ENCODE measurements around the gene SLC7A5. TPM values are rescaled to one million over a fixed set of nuclear protein-coding genes. Genes with fewer than 3 reads are reported as not detected.

The SLC7A5 gene
- total and polyA plus RNA-seq, 2 of the 4 experiments (the other 2 are of a cell fraction) = 11.3 to 101 TPM

DNA sequence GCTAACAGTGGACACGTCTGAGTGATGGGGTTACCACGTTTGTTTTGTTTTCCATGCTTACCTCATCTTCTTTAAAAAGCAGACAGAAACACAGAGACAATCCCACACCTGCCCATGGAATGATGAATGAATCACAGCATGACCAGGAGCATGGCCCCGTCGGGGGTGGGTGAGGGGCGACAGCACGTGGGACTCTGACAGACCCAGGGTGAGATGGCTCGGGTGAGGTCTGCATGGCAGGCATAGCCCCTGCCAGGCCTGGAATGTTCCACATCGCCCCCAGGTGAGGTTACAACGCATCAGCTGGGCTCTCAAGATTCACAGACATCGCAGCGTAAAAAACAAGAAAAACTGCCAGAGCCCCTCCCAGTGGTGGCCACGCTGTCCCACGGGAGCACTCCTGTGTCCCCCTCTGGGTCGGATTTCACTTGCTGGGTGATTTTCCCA, 18.1 kb downstream of the SLC7A5 start:
- Histone ChIP-seq H3K4me1 (ENCODE audit: control insufficient read depth, insufficient read depth, low read length) (peaks cover 18% of the 10 kb centered on the region), H4K8ac (ENCODE audit: low read depth in 2 of 2, low read length in 2 of 2) (no peak overlapping the region), H3K4ac (ENCODE audit: low read depth, low read length) (peak overlapping the region; percentile 50), H2AK5ac (ENCODE audit: low read depth, low read length) (peak overlapping the region; percentile 100; the same call in 1 of the 2 replicates), H4K5ac (ENCODE audit: low read depth, low read length) (no peak overlapping the region), H3K18ac (ENCODE audit: low read depth, low read length) (no peak overlapping the region), H3K4me3 (ENCODE audit: insufficient read depth, low read depth, low read length) (no peak overlapping the region), H3K27me3 (ENCODE audit: control insufficient read depth, insufficient read depth, low read length) (no peaks in the 10 kb centered on the region), H4K91ac (ENCODE audit: insufficient read depth, low read depth, low read length) (no peak overlapping the region; the same call in 1 of the 2 replicates), H2BK15ac (ENCODE audit: low read depth, low read length) (no peak overlapping the region), H4K20me1 (ENCODE audit: insufficient read depth, low read length) (peaks cover 69% of the 10 kb centered on the region), H3K36me3 (ENCODE audit: control insufficient read depth, insufficient read depth, low read length) (peaks cover 48% of the 10 kb centered on the region), H3K23ac (ENCODE audit: low read depth, low read length) (no peak overlapping the region), H3K27ac (ENCODE audit: insufficient read depth, low read length) (no peak overlapping the region), H3K56ac (ENCODE audit: extremely low read depth, insufficient read depth, low read length) (no peak overlapping the region), H3K14ac (replicated peaks; ENCODE audit: low read depth, low read length) (no peak overlapping the region), H2AFZ (replicated peaks; ENCODE audit: low read length, poor library complexity) (no peak overlapping the region), H3K9ac (ENCODE audit: low read depth, low read length) (no peak overlapping the region), H3K9me1 (ENCODE audit: insufficient read depth, low read length) (peaks cover 13% of the 10 kb centered on the region), H2BK20ac (ENCODE audit: low read depth, low read length) (no peak overlapping the region), H2AK9ac (replicated peaks; ENCODE audit: low read depth, low read length, poor library complexity) (no peak overlapping the region), H3K79me1 (ENCODE audit: low read depth in 1 of 2, low read length in 2 of 2) (peaks cover 29 to 90% of the 10 kb centered on the region in 2 experiments), H3K9me3 (ENCODE audit: control insufficient read depth, insufficient read depth, low read length) (no peaks in the 10 kb centered on the region), H2BK120ac (ENCODE audit: low read depth, low read length) (no peak overlapping the region), H3K4me2 (ENCODE audit: low read depth, low read length) (no peak overlapping the region), H2BK5ac (ENCODE audit: low read depth, low read length, poor library complexity, severe bottlenecking) (no peak overlapping the region)
- in situ Hi-C loops (cut with MboI; ENCODE audit: low sequenced_read_pairs) (no loop called here), intact Hi-C loops (cut with micrococcal nuclease) (loop anchor here (5.0 kb wide), 1 partner anchor 74 kb away; no protein-coding TSS in a partner anchor), dilution Hi-C loops (cut with HindIII; ENCODE audit: low sequenced_read_pairs, unreplicated experiment) (no loop called here)
- DNase-seq (no peak), ATAC-seq (ENCODE audit: low read depth) (no peak)
- TF ChIP-seq SMC3 (IDR thresholded peaks at IDR 0.05; ENCODE audit: low read depth, low read length) (no peak), POLR2A (IDR thresholded peaks at IDR 0.05; ENCODE audit: low read depth, low read length) (no peak), FOS (IDR thresholded peaks at IDR 0.05; ENCODE audit: low read depth, low read length) (no peak)
- ChIA-PET CTCF (interaction anchor here (0.9 kb wide), 1 partner anchor 72 kb away, joined by 6 read pairs; no protein-coding TSS in a partner anchor), POLR2A (ENCODE audit: unreplicated experiment) (no interaction called here)
- no TSS peak for BruUV-seq (replicated peaks)
- WGBS, 2 experiments (ENCODE audit: extremely low coverage in 2 of 2, insufficient read length in 1 of 2) = 67% methylated on average over 8 of the region's 14 CpGs; no CpG with 5 or more reads in 1 of the 2 experiments
